ENCODE results near the gene TBXAS1.

TBXAS1 gene

DNA sequence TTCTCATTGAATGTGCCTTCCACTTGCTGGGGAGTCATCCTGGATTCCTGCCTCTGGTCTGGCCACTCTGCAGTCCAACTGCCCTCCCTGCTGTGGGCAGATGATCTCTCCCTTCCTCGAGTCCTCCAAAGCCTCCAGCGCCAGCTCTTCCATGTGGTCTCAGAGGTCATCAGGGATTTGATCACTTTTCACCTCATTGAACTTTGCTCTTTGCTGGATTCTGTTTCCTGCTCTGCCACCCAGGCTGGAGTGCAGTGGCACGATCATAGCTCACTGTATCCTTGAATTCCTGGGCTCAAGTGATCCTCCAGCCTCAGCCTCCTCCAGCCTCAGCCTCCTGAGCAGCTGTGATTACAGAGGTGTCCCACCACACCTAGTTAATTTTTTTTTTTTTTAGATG lies 22.1 kb upstream of the TBXAS1 start:
- H3K4me3 ChIP-seq (ENCODE audit: low read depth in 1 of 2, low read length in 2 of 2), result no peak overlapping the region
- H3K27ac ChIP-seq (ENCODE audit: low read depth, low read length), result no peak overlapping the region
- no peaks in the 10 kb centered on the region for H3K36me3 ChIP-seq (ENCODE audit: control insufficient read depth in 1 of 2, insufficient read depth in 2 of 2, low read length in 2 of 2)
- no peaks in the 10 kb centered on the region for H3K27me3 ChIP-seq (ENCODE audit: control insufficient read depth in 1 of 2, insufficient read depth in 2 of 2, low read length in 2 of 2)
- no peak overlapping the region for H3K9ac ChIP-seq (ENCODE audit: low read depth in 1 of 2, low read length in 2 of 2)
- H3K9me3 ChIP-seq (ENCODE audit: control insufficient read depth in 1 of 2, low read length in 2 of 2), result no peaks in the 10 kb centered on the region
- H3K4me1 ChIP-seq (ENCODE audit: control insufficient read depth in 1 of 2, insufficient read depth in 2 of 2, low read length in 2 of 2), result peaks cover 0 to 8% of the 10 kb centered on the region in 2 donors

DNA sequence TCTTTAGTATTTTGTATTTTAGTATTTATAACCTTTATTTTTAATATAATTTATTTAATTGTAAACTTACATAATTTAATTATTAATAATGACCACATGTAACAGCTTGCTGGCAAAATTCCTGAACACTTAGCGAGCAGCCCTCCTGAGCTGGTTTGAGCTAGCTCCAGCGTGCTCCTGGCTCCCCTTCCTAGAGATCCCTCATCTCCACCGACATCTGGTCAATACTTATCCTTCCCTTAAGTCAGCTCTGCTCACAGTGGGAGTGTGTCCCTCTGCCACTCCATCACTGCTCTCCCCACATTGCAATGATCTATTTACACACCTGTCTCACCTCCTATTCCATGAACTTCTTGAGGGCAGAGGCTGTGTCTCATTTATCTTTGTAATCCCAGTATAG lies 20.6 kb upstream of the TBXAS1 start:
- H3K4me3 ChIP-seq (ENCODE audit: low read depth in 1 of 2, low read length in 2 of 2), result no peak overlapping the region
- H3K4me1 ChIP-seq (ENCODE audit: control insufficient read depth in 1 of 2, insufficient read depth in 2 of 2, low read length in 2 of 2), result peaks cover 0 to 8% of the 10 kb centered on the region in 2 donors
- no peaks in the 10 kb centered on the region for H3K27me3 ChIP-seq (ENCODE audit: control insufficient read depth in 1 of 2, insufficient read depth in 2 of 2, low read length in 2 of 2)
- H3K9ac ChIP-seq (ENCODE audit: low read depth in 1 of 2, low read length in 2 of 2), result no peak overlapping the region
- no peaks in the 10 kb centered on the region for H3K9me3 ChIP-seq (ENCODE audit: control insufficient read depth in 1 of 2, low read length in 2 of 2)
- H3K36me3 ChIP-seq (ENCODE audit: control insufficient read depth in 1 of 2, insufficient read depth in 2 of 2, low read length in 2 of 2), result no peaks in the 10 kb centered on the region
- H3K27ac ChIP-seq (ENCODE audit: low read depth, low read length), result no peak overlapping the region

DNA sequence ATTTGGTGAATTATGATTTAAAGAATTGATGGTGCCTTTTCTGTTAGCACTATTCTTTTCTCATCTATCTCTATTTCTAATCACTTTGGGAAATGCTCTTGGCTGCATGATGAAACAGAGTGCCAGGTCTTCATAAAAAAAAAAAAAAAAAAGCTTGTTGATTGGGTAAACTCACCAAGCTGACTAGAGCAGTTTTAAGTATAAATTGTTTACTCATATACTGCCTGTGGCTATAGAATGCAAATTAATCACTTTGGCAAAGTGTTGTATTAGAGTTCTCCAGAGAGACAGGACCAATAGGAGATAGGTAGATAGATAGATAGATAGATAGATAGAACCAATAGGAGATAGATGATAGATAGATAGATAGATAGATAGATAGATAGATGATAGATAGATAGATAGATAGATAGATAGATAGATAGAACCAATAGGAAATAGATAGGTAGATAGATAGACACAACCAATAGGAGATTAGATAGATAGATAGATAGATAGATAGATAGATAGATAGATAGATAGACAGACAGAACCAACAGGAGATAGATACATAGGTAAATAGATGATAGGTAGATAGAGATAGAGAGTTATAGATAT lies 20.1 kb upstream of the TBXAS1 start:
- Histone ChIP-seq H3K9me3 (ENCODE audit: control insufficient read depth in 1 of 2, low read length in 2 of 2) (no peaks in the 10 kb centered on the region), H3K27ac (ENCODE audit: low read depth, low read length) (no peak overlapping the region), H3K36me3 (ENCODE audit: control insufficient read depth in 1 of 2, insufficient read depth in 2 of 2, low read length in 2 of 2) (no peaks in the 10 kb centered on the region), H3K4me3 (ENCODE audit: low read depth in 1 of 2, low read length in 2 of 2) (no peak overlapping the region), H3K4me1 (ENCODE audit: control insufficient read depth in 1 of 2, insufficient read depth in 2 of 2, low read length in 2 of 2) (peaks cover 0 to 8% of the 10 kb centered on the region in 2 donors), H3K27me3 (ENCODE audit: control insufficient read depth in 1 of 2, insufficient read depth in 2 of 2, low read length in 2 of 2) (no peaks in the 10 kb centered on the region), H3K9ac (ENCODE audit: low read depth in 1 of 2, low read length in 2 of 2) (no peak overlapping the region)

DNA sequence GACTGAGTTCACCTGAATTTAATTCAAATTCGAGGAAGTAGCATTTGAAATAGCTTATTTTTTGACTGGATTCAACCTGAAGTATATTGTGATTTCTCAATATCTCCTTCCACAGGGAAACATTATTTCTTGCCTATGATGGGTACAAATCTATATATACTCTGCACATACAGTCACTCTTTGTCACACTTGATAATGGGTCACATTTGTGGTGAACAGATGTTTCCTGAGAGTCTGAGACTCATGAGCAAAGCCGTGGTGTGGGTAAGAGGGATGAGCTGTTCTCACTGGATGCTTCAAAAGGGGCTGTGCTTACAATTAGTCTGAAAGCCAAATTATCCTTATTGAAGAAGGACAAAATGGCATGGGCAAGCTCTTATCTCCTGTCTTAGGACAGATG lies 18.0 kb upstream of the TBXAS1 start:
- no peak overlapping the region for H3K4me3 ChIP-seq (ENCODE audit: low read depth in 1 of 2, low read length in 2 of 2)
- no peaks in the 10 kb centered on the region for H3K9me3 ChIP-seq (ENCODE audit: control insufficient read depth in 1 of 2, low read length in 2 of 2)
- H3K36me3 ChIP-seq (ENCODE audit: control insufficient read depth in 1 of 2, insufficient read depth in 2 of 2, low read length in 2 of 2), result no peaks in the 10 kb centered on the region
- no peaks in the 10 kb centered on the region for H3K27me3 ChIP-seq (ENCODE audit: control insufficient read depth in 1 of 2, insufficient read depth in 2 of 2, low read length in 2 of 2)
- H3K9ac ChIP-seq (ENCODE audit: low read depth in 1 of 2, low read length in 2 of 2), result no peak overlapping the region
- peaks cover 0 to 8% of the 10 kb centered on the region in 2 donors for H3K4me1 ChIP-seq (ENCODE audit: control insufficient read depth in 1 of 2, insufficient read depth in 2 of 2, low read length in 2 of 2)
- H3K27ac ChIP-seq (ENCODE audit: low read depth, low read length), result no peak overlapping the region

DNA sequence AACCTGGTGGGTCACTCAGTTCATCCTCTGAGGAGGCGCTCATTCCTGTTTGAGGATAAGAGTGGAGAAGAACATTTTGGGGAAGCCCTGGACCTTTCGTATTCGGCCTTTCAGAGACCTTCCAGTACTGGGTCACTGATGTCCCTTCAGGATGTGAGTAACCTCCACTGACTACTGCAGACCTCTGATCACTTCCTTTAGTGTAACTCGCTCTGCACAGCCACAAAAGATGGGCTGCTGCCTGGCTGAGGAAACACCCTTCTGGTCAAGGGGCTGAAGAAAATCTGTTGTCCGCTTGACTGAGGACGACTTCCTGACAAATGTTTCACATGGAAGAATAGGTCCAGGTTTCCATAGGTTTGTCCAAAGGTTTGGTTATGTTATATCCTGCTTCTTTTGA lies 15.9 kb upstream of the TBXAS1 start:
- Histone ChIP-seq H3K9me3 (ENCODE audit: control insufficient read depth in 1 of 2, low read length in 2 of 2) (no peaks in the 10 kb centered on the region), H3K36me3 (ENCODE audit: control insufficient read depth in 1 of 2, insufficient read depth in 2 of 2, low read length in 2 of 2) (no peaks in the 10 kb centered on the region), H3K4me1 (ENCODE audit: control insufficient read depth in 1 of 2, insufficient read depth in 2 of 2, low read length in 2 of 2) (peaks cover 12 to 16% of the 10 kb centered on the region in 2 donors), H3K27ac (ENCODE audit: low read depth, low read length) (no peak overlapping the region), H3K9ac (ENCODE audit: low read depth in 1 of 2, low read length in 2 of 2) (no peak overlapping the region), H3K4me3 (ENCODE audit: low read depth in 1 of 2, low read length in 2 of 2) (no peak overlapping the region), H3K27me3 (ENCODE audit: control insufficient read depth in 1 of 2, insufficient read depth in 2 of 2, low read length in 2 of 2) (no peaks in the 10 kb centered on the region)

DNA sequence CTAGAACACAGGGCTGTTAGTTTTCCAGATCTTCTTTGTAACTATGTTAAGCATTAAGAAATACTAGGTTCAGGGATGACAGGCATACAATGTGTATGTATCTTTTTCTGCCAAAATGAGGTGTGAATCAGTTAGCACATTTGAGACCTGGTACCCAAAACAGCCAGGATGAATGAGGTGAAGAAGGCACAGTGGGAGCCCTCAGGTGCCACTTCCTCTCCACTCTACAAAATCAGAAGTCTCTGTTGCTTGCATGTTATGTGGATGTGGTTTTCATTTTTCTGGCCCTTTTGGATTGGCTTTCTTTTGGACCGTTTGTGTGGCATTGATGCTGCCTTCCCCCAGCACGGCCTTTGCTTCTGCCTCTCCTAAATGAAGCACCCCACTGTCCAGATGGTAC lies 15.4 kb upstream of the TBXAS1 start:
- Histone ChIP-seq H3K27me3 (ENCODE audit: control insufficient read depth in 1 of 2, insufficient read depth in 2 of 2, low read length in 2 of 2) (no peaks in the 10 kb centered on the region), H3K4me3 (ENCODE audit: low read depth in 1 of 2, low read length in 2 of 2) (no peak overlapping the region), H3K4me1 (ENCODE audit: control insufficient read depth in 1 of 2, insufficient read depth in 2 of 2, low read length in 2 of 2) (peaks cover 16 to 18% of the 10 kb centered on the region in 2 donors), H3K36me3 (ENCODE audit: control insufficient read depth in 1 of 2, insufficient read depth in 2 of 2, low read length in 2 of 2) (no peaks in the 10 kb centered on the region), H3K27ac (ENCODE audit: low read depth, low read length) (no peak overlapping the region), H3K9me3 (ENCODE audit: control insufficient read depth in 1 of 2, low read length in 2 of 2) (no peaks in the 10 kb centered on the region), H3K9ac (ENCODE audit: low read depth in 1 of 2, low read length in 2 of 2) (no peak overlapping the region)

DNA sequence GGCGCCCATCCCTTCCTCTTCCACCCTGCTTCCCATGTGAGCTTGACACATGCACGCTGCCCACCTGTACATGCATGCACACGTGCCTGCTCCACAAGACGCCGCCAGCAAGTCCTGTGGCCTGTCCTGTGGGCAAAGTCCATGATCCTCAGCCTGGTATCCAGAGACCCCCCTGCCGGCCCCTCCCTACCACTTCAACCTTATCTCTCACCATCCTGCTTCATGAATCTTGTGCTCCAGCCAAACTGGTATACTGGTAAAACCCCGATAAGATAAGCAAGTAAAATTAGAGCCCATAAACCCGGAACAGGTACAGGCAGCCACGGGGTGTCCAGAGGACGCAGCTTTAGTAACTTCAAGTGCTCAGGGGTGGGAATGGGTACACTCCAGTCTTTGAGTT lies 11.8 kb upstream of the TBXAS1 start:
- Histone ChIP-seq H3K9me3 (ENCODE audit: control insufficient read depth in 1 of 2, low read length in 2 of 2) (no peaks in the 10 kb centered on the region), H3K27ac (ENCODE audit: low read depth, low read length) (no peak overlapping the region), H3K9ac (ENCODE audit: low read depth in 1 of 2, low read length in 2 of 2) (no peak overlapping the region), H3K36me3 (ENCODE audit: control insufficient read depth in 1 of 2, insufficient read depth in 2 of 2, low read length in 2 of 2) (no peaks in the 10 kb centered on the region), H3K27me3 (ENCODE audit: control insufficient read depth in 1 of 2, insufficient read depth in 2 of 2, low read length in 2 of 2) (peaks cover 0 to 2% of the 10 kb centered on the region in 2 donors), H3K4me3 (ENCODE audit: low read depth in 1 of 2, low read length in 2 of 2) (no peak overlapping the region), H3K4me1 (ENCODE audit: control insufficient read depth in 1 of 2, insufficient read depth in 2 of 2, low read length in 2 of 2) (peaks cover 15 to 16% of the 10 kb centered on the region in 2 donors)

DNA sequence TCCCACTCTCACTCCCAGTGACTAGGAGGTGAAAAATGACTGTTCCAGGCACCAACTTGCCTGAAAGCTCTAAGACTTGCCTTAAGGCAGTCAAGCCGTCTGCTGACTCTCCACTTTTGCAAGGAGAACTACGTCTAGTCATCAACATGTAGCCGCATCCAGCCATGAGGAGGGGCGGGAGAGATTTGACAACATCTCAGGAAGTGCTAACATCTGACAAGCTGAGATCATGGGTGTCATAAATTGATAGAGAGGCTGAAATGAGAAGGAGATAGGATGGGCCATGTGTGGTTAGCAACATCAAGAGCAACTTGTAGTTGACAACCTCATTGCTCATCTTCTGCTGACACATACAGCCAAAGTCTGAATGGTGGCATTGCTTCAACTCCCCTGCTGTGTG lies 9.0 kb upstream of the TBXAS1 start:
- H3K36me3 ChIP-seq (ENCODE audit: control insufficient read depth in 1 of 2, insufficient read depth in 2 of 2, low read length in 2 of 2), result no peaks in the 10 kb centered on the region
- no peaks in the 10 kb centered on the region for H3K9me3 ChIP-seq (ENCODE audit: control insufficient read depth in 1 of 2, low read length in 2 of 2)
- peaks cover 0 to 2% of the 10 kb centered on the region in 2 donors for H3K27me3 ChIP-seq (ENCODE audit: control insufficient read depth in 1 of 2, insufficient read depth in 2 of 2, low read length in 2 of 2)
- H3K27ac ChIP-seq (ENCODE audit: low read depth, low read length), result no peak overlapping the region
- peaks cover 15 to 16% of the 10 kb centered on the region in 2 donors for H3K4me1 ChIP-seq (ENCODE audit: control insufficient read depth in 1 of 2, insufficient read depth in 2 of 2, low read length in 2 of 2)
- no peak overlapping the region for H3K9ac ChIP-seq (ENCODE audit: low read depth in 1 of 2, low read length in 2 of 2)
- H3K4me3 ChIP-seq (ENCODE audit: low read depth in 1 of 2, low read length in 2 of 2), result no peak overlapping the region

DNA sequence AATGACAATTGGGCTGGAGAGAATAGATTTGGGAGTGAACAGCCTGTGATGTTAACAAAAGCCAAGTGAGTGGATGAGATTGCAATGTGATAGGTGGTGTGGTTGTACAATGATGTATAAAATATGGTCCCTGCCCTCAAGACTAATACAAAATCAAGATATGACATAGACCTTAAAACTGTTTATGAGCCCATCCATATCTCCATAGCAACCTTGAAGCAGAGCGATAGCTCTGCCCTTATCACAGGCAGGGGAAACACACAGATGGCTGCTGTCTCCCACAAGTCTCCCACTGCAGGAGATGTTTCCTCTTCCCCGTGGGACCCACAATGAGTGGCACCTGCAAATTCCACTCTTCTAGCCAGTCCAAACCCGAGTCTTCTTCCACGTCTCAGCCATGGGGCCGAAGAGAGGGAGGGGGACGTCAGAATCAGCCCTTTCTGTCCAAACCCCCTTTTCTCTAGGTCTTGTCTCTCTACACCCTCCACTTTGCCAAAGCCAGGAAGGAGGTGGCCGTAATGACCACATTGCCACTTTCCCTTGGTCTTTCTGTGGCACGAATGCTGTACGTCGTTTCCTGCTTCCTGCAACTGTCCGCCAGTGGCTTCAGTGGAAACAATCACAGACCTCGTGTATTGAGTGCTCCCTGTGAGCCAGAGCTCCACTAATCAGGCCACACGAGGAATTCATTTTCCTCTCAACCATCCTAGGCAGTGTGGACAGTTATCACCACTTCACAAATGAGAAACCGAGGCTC lies 7.5 kb upstream of the TBXAS1 start:
- peaks cover 0 to 3% of the 10 kb centered on the region in 2 donors for H3K27me3 ChIP-seq (ENCODE audit: control insufficient read depth in 1 of 2, insufficient read depth in 2 of 2, low read length in 2 of 2)
- H3K9ac ChIP-seq (ENCODE audit: low read depth in 1 of 2, low read length in 2 of 2), result no peak overlapping the region
- no peaks in the 10 kb centered on the region for H3K9me3 ChIP-seq (ENCODE audit: control insufficient read depth in 1 of 2, low read length in 2 of 2)
- peaks cover 16 to 19% of the 10 kb centered on the region in 2 donors for H3K4me1 ChIP-seq (ENCODE audit: control insufficient read depth in 1 of 2, insufficient read depth in 2 of 2, low read length in 2 of 2)
- no peak overlapping the region for H3K27ac ChIP-seq (ENCODE audit: low read depth, low read length)
- H3K4me3 ChIP-seq (ENCODE audit: low read depth in 1 of 2, low read length in 2 of 2), result no peak overlapping the region
- no peaks in the 10 kb centered on the region for H3K36me3 ChIP-seq (ENCODE audit: control insufficient read depth in 1 of 2, insufficient read depth in 2 of 2, low read length in 2 of 2)

DNA sequence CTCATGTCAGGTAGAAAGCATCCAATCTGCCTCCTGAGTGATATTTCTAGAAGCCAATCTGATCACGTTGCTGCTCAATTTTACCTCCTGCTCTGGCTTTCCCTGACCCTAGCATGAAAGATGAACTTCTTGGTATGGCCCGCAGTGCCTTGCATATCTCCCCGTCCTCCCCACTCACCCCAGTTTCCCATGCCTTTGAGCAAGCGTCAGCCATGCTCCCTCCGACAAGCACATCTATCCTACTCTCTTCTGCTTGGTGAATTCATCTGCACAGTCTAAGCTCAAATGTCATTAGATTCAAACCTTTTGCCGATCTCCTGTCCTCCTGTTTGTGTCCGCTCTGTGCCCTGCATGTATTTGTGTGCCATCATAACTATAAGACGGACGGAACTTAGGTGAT lies 6.2 kb upstream of the TBXAS1 start:
- H3K27me3 ChIP-seq (ENCODE audit: control insufficient read depth in 1 of 2, insufficient read depth in 2 of 2, low read length in 2 of 2), result peaks cover 0 to 5% of the 10 kb centered on the region in 2 donors
- H3K27ac ChIP-seq (ENCODE audit: low read depth, low read length), result no peak overlapping the region
- no peak overlapping the region for H3K4me3 ChIP-seq (ENCODE audit: low read depth in 1 of 2, low read length in 2 of 2)
- H3K9ac ChIP-seq (ENCODE audit: low read depth in 1 of 2, low read length in 2 of 2), result no peak overlapping the region
- H3K4me1 ChIP-seq (ENCODE audit: control insufficient read depth in 1 of 2, insufficient read depth in 2 of 2, low read length in 2 of 2), result peaks cover 7 to 10% of the 10 kb centered on the region in 2 donors
- no peaks in the 10 kb centered on the region for H3K9me3 ChIP-seq (ENCODE audit: control insufficient read depth in 1 of 2, low read length in 2 of 2)
- no peaks in the 10 kb centered on the region for H3K36me3 ChIP-seq (ENCODE audit: control insufficient read depth in 1 of 2, insufficient read depth in 2 of 2, low read length in 2 of 2)

Measured in duodenal mucosa (tissue), 2 donors.